Endothelial cell of umbilical vein (primary cell): ENCODE results near the gene RENBP. TPM values are rescaled to one million over a fixed set of nuclear protein-coding genes. Genes with fewer than 3 reads are reported as not detected.

ENCODE experiments used
- BruUV-seq: library from RNA; stranded (reverse); fragments of 400-500 nt; replicated peaks from 2 replicates; lab custom pipeline; 2021; lab: Mats Ljungman, UMichigan
- CTCF ChIA-PET: fragments of 300-600, 350-600 bp; sonication (Branson Sonifier 250); formaldehyde crosslinking; loops from one replicate; lab custom pipeline; 2021; ENCODE audit warnings: antibody characterized with exemption, inconsistent platforms; lab: Charles Lee
- POLR2A ChIA-PET: fragments of 300-600, 350-600 bp; sonication (Branson Sonifier 250); formaldehyde crosslinking; loops from one replicate; lab custom pipeline; 2021; ENCODE audit warnings: antibody characterized with exemption, inconsistent platforms; lab: Charles Lee
- DNase-seq: peaks from one replicate; pipeline ENCODE4 v3.0.0-alpha.2; 2011; ENCODE audit warnings: low read depth, low spot score
- FAIRE-seq: peaks from 2 replicates; lab custom pipeline; 2011; peaks lifted over from hg19 to GRCh38; lab: Jason Lieb, UNC
- H2AFZ ChIP-seq: 2 replicates; pipeline ENCODE4 v1.6.0; 2012; ENCODE audit warnings: low read depth, low read length, control low read depth, inconsistent platforms
- H3K27ac ChIP-seq: 2 replicates; pipeline ENCODE4 v1.5.1; 2011; ENCODE audit warnings: low read depth, mild to moderate bottlenecking, control low read depth, low read length, moderate library complexity; ENCODE audit not compliant: insufficient read depth
- H3K27me3 ChIP-seq, 2 experiments: 2 replicates each; pipeline versions ENCODE4 v1.6.0 to v1.6.1; 2011; ENCODE audit warnings: low read length in 2 of 2, mixed read lengths in 1 of 2; ENCODE audit not compliant: control insufficient read depth in 2 of 2, insufficient read depth in 2 of 2
- H3K36me3 ChIP-seq, 2 experiments: 2 replicates in 1 of 2; 3 replicates in 1 of 2; pipeline ENCODE4 v1.5.1; 2011; ENCODE audit warnings: low read length in 2 of 2, mild to moderate bottlenecking in 1 of 2, moderate library complexity in 1 of 2; ENCODE audit not compliant: control insufficient read depth in 2 of 2, insufficient read depth in 2 of 2; ENCODE audit errors: extremely low read depth in 1 of 2
- H3K4me1 ChIP-seq: 3 replicates; pipeline ENCODE4 v1.5.1; 2011; ENCODE audit warnings: mild to moderate bottlenecking, low read length; ENCODE audit not compliant: control insufficient read depth, insufficient read depth; ENCODE audit errors: extremely low read depth
- H3K4me2 ChIP-seq: 2 replicates; pipeline ENCODE4 v1.6.1; 2011; ENCODE audit warnings: low read length, control low read depth, mixed read lengths; ENCODE audit not compliant: insufficient read depth
- H3K4me3 ChIP-seq, 3 experiments: fragments of 200-600 bp in 1 of 3; sonication (generic), shearing (Covaris generic) in 1 of 3; replicated peaks in 1 of 3; 2 replicates each; pipeline ENCODE4 v1.5.1; 2011 to 2016; ENCODE audit warnings: control low read depth in 3 of 3, low read length in 3 of 3, mild to moderate bottlenecking in 2 of 3, inconsistent platforms in 1 of 3, low read depth in 1 of 3, moderate library complexity in 1 of 3; ENCODE audit not compliant: insufficient read depth in 1 of 3
- H3K79me2 ChIP-seq: 2 replicates; pipeline ENCODE4 v1.6.0; 2012; ENCODE audit warnings: low read length, inconsistent platforms; ENCODE audit not compliant: control insufficient read depth, insufficient read depth
- H3K9ac ChIP-seq: replicated peaks from 2 replicates; pipeline ENCODE3; 2011; ENCODE audit warnings: low read length, control low read depth; ENCODE audit not compliant: insufficient read depth; ENCODE audit errors: extremely low read depth
- H3K9me1 ChIP-seq: replicated peaks from 3 replicates; pipeline ENCODE4 v1.6.0; 2011; ENCODE audit warnings: mild to moderate bottlenecking, low read length; ENCODE audit not compliant: control insufficient read depth, insufficient read depth; ENCODE audit errors: extremely low read depth
- H3K9me3 ChIP-seq: replicated peaks from 2 replicates; pipeline ENCODE4 v1.5.1; 2012; ENCODE audit warnings: low read length, inconsistent platforms; ENCODE audit not compliant: control insufficient read depth, insufficient read depth
- H4K20me1 ChIP-seq: replicated peaks from 2 replicates; pipeline ENCODE3; 2011; ENCODE audit warnings: mild to moderate bottlenecking, low read length; ENCODE audit not compliant: control insufficient read depth, insufficient read depth; ENCODE audit errors: extremely low read depth
- CTCF ChIP-seq, 2 donors: IDR thresholded peaks; 1 replicate in 1 of 2; 2 replicates in 1 of 2; pipeline ENCODE4 v1.5.1; 2011; ENCODE audit warnings: low read length in 2 of 2, mild to moderate bottlenecking in 2 of 2, moderate library complexity in 2 of 2, control low read depth in 1 of 2, inconsistent platforms in 1 of 2, low read depth in 1 of 2; ENCODE audit not compliant: insufficient read depth in 1 of 2; ENCODE audit errors: extremely low read depth in 1 of 2
- EZH2 ChIP-seq: IDR thresholded peaks from 2 replicates; pipeline ENCODE4 v1.6.1; 2012; ENCODE audit warnings: borderline replicate concordance, low read depth, mild to moderate bottlenecking, moderate library complexity, low read length, inconsistent platforms; ENCODE audit not compliant: severe bottlenecking
- FOS ChIP-seq: IDR thresholded peaks from 2 replicates; pipeline ENCODE4 v1.6.1; 2011; ENCODE audit warnings: mild to moderate bottlenecking, low read length, moderate library complexity, borderline replicate concordance; ENCODE audit not compliant: insufficient read depth
- GATA2 ChIP-seq: IDR thresholded peaks from 2 replicates; pipeline ENCODE4 v1.7.0; 2011; ENCODE audit warnings: low read depth, mild to moderate bottlenecking, moderate library complexity, mixed read lengths, low read length; ENCODE audit not compliant: insufficient read length, insufficient read depth
- JUN ChIP-seq: IDR thresholded peaks from 2 replicates; pipeline ENCODE4 v1.6.1; 2011; ENCODE audit warnings: borderline replicate concordance, low read depth; ENCODE audit not compliant: insufficient read length, insufficient read depth
- MAX ChIP-seq: IDR thresholded peaks from 2 replicates; pipeline ENCODE4 v1.6.1; 2011; ENCODE audit not compliant: insufficient read depth, insufficient read length
- MYC ChIP-seq: IDR thresholded peaks from one replicate; pipeline ENCODE4 v1.6.1; 2011; ENCODE audit warnings: mild to moderate bottlenecking, low read depth, low read length
- POLR2A ChIP-seq: IDR thresholded peaks from 2 replicates; pipeline ENCODE4 v1.6.1; 2012; ENCODE audit warnings: low read depth, mild to moderate bottlenecking, control low read depth, low read length
- POLR2AphosphoS5 ChIP-seq: IDR thresholded peaks from 2 replicates; pipeline ENCODE4 v1.6.1; 2012; ENCODE audit warnings: low read depth, mild to moderate bottlenecking, control low read depth, low read length, moderate library complexity; ENCODE audit not compliant: insufficient read depth
- dilution Hi-C: fragments of 300-500 bp; cut with MboI; formaldehyde crosslinking; loops from one replicate; pipeline ENCODE4 v1.15.0; 2019; ENCODE audit warnings: low sequenced_read_pairs; ENCODE audit not compliant: extremely low pct_ligation_motif_present
- intact Hi-C: fragments of 100-400 bp; cut with micrococcal nuclease; formaldehyde crosslinking; loops from one replicate; pipeline ENCODE4 v1.10.0; 2022
- polyA plus RNA-seq, 4 experiments: library from polyadenylated mRNA; depleted of rRNA in 3 of 4; stranded (reverse) in 3 of 4; unstranded in 1 of 4; fragments of >200 nt; gene quantifications; 2 replicates each; pipeline versions ENCODE4 v1.2.1 to v1.2.3, GENCODE V29; 2011 to 2012; ENCODE audit warnings: missing spikeins in 1 of 4
- total RNA-seq: library from RNA; stranded (reverse); gene quantifications from 2 replicates; pipeline ENCODE4 v1.2.3, GENCODE V29; 2021

RENBP gene
- total and polyA plus RNA-seq, 2 donors (not counting 3 experiments of a cell fraction or from before 2014, with no cell fraction given) = 8.0 to 16.0 TPM

- DNase-seq (no peak), FAIRE-seq (no peak)
- Histone ChIP-seq H3K9me1 (no peaks in the 10 kb centered on the region), H4K20me1 (no peaks in the 10 kb centered on the region), H3K4me2 (no peak overlapping the region), H3K36me3 (no peaks in the 10 kb centered on the region), H3K79me2 (no peaks in the 10 kb centered on the region), H3K27me3 (no peaks in the 10 kb centered on the region), H3K9me3 (no peaks in the 10 kb centered on the region), H3K4me3 (no peak overlapping the region), H3K9ac (no peak overlapping the region), H3K4me1 (peaks cover 6% of the 10 kb centered on the region), H2AFZ (no peak overlapping the region), H3K27ac (no peak overlapping the region)
- dilution Hi-C loops (no loop called here), intact Hi-C loops (no loop called here)
- ChIA-PET POLR2A (no interaction called here), CTCF (interaction anchor here (0.6 to 1.1 kb wide), 3 partner anchors 9 to 23 kb away, joined by 3 to 4 read pairs (median 3); no protein-coding TSS in a partner anchor)
- TF ChIP-seq POLR2A = no peak
- TF ChIP-seq POLR2AphosphoS5 = no peak
- no peak for TF ChIP-seq EZH2
- no peak for TF ChIP-seq MYC
- TF ChIP-seq JUN = no peak
- TF ChIP-seq FOS = no peak
- TF ChIP-seq GATA2 = no peak
- TF ChIP-seq MAX = no peak
- no peak for TF ChIP-seq CTCF (IDR thresholded peaks at IDR 0.05; ENCODE audit: extremely low read depth in 1 of 2, insufficient read depth in 1 of 2, low read depth in 1 of 2, low read length in 2 of 2)
- BruUV-seq = no TSS peak
These were observed 45.7 kb upstream of the RENBP start for GRCh38 chrX:153989973-153990655.
